GM19395 (cell line): ENCODE results near the gene RYR1.
"Not testable (repeated sequence)": the region's sequence is repeated elsewhere in the genome, so short reads cannot be mapped to it uniquely, and the experiment has no call there.

ENCODE experiments used
- ATAC-seq: cut with Tn5 transposase; IDR thresholded peaks from one replicate; pipeline ENCODE4 v1.9.1; 2021; ENCODE audit warnings: mild to moderate bottlenecking, moderate library complexity; ENCODE audit not compliant: unreplicated experiment

The RYR1 gene

DNA sequence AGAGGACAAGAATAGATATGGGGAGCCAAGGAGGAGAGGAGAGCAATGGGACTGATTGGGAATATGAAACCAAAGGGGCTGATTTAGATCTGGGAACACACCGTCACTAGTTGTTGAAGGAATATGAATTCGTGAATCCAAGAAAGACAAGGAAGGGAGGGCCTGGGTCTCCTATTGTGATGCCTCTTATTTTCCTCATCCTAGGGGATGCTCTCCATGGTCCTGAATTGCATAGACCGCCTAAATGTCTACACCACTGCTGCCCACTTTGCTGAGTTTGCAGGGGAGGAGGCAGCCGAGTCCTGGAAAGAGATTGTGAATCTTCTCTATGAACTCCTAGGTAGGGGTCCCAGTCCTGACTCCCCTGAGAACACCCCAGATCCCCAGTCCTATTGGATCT lies 21.5 kb downstream of the RYR1 start:
- no peak for ATAC-seq

DNA sequence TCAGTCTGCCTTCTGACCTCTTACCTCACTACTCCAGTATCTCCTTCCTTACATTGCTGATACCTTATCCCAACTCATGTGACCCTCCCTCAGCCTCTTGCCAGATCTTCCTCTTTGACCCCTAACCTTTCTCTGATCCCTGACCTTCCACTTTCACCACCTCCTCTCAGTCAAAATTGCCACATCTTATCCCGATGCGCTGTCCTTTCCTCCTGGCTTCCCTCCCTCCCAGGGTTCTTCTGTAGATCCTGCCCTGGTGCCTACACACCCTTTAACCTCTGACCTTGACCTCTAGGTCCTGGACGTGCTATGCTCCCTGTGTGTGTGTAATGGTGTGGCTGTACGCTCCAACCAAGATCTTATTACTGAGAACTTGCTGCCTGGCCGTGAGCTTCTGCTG lies 23.7 kb downstream of the RYR1 start:
- no peak for ATAC-seq

DNA sequence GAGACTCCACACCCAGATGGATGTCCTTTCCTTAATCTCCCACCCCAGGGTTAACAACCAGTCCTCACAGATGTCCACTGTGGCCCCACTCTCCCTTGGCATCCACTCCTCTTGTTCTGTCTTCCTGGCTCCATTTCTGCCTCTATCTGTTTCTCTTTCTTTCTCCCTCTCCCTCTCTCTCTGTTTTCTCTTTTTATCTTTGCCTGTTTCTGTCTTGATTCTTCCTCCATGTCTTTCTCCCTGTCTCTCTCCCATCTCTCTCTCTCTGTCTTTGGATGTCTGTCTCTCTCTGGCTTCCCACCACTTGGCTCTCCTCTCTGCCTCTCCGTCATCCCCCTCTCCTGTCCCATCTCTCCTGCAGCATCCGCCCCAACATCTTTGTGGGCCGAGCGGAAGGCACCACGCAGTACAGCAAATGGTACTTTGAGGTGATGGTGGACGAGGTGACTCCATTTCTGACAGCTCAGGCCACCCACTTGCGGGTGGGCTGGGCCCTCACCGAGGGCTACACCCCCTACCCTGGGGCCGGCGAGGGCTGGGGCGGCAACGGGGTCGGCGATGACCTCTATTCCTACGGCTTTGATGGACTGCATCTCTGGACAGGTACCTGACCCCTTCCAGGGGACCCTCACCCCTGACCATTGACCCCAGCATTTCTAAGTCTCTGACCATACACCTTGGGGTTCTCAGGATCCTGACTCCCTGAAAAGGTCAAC lies 24.4 kb downstream of the RYR1 start:
- ATAC-seq, result no peak

DNA sequence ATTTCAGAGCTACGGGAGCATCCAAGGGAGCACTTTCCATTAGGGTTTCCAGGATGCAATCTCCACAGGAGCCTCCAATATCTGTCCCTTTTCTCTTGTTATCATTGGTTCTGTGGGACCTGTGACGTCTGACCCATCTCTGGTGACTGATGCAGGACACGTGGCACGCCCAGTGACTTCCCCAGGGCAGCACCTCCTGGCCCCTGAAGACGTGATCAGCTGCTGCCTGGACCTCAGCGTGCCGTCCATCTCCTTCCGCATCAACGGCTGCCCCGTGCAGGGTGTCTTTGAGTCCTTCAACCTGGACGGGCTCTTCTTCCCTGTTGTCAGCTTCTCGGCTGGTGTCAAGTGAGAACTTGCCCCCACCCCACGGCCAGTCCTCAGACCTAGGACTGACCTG lies 25.5 kb downstream of the RYR1 start:
- no peak for ATAC-seq

DNA sequence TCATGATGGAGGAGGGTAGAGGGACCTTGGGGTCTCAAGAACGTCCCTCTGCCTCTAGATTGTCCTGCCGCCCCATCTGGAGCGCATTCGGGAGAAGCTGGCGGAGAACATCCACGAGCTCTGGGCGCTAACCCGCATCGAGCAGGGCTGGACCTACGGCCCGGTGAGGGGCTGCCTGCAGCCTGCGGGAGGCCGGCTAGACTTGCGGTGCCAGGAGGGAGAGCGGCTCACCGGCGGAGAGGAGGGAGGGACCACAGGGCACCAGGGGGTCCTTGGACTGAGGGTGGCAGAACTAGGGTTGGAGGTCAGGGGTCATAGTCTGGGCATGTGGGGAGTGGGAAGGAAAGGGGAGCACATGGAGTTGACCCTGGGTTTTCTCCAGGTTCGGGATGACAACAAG lies 29.9 kb downstream of the RYR1 start:
- no peak for ATAC-seq

DNA sequence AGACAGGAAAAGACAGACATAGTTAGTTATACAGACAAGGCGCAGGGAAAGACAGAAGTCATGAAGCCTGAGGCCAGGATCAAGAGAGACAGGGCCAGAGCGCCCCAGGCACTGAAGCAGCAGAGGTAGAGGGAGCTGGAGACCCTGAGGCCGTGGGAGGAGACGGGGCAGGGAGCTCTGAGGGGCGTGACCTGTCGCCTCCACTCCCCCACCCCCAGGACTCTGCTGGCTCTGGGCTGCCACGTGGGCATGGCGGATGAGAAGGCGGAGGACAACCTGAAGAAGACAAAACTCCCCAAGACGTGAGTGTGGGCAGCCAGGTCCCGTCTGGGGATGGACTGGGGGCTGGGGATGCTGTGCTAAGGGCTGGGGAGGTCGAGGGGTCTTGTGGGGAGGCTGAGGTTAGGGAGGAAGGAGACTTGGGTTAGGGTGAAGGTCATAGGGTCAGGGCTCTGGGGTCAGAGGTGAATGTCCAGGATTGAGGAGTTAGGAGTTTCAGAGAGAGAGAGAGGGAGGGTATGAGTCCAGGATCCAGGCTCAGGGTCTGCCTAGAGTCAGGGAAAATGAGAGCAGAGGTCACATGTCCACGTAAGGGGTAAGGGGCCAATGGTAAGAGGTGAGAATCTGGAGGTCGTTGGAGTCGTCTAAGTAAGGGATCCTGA lies 31.1 kb downstream of the RYR1 start:
- no peak for ATAC-seq

DNA sequence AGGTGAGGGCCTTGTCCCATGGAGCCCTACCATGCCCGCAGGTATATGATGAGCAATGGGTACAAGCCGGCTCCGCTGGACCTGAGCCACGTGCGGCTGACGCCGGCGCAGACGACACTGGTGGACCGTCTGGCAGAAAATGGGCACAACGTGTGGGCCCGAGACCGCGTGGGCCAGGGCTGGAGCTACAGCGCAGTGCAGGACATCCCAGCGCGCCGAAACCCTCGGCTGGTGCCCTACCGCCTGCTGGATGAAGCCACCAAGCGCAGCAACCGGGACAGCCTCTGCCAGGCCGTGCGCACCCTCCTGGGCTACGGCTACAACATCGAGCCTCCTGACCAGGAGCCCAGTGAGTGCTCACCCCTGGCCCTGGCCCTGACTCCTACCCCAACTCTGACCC lies 32.6 kb downstream of the RYR1 start:
- no peak for ATAC-seq

DNA sequence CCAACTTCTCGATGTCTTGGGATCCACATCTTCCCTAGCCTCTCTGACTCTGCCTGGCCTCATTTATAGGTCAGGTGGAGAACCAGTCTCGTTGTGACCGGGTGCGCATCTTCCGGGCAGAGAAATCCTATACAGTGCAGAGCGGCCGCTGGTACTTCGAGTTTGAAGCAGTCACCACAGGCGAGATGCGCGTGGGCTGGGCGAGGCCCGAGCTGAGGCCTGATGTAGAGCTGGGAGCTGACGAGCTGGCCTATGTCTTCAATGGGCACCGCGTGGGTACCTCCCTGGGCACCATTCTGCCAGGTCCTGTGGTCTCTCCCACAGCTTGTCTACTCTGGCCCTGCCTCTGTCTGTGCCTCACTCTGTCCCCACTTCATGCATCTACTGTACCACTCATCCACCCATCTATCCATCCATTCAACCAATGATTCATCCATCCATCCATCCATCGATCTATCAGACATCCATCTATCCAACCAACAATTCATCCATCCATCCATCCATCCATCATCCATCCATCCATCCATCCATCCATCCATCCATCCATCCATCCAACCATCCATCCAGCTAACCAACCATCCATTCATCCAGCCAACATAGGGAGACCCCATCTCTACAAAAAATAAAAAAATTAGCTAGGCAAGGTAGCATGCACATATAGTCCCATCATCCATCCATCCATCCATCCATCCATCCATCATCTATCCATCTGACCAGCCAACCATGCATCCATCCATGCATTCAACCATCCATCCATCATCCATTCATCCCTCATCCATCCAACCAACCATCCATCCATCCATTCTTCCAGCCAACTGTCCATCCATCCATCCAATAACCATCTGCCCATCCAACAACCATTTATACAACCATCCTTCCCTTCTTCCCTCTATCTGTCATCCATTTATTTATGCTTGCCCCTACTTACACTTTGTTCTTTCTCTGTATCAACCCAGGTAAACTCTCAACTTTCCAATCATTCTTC lies 34.3 kb downstream of the RYR1 start:
- ATAC-seq, result no peak

DNA sequence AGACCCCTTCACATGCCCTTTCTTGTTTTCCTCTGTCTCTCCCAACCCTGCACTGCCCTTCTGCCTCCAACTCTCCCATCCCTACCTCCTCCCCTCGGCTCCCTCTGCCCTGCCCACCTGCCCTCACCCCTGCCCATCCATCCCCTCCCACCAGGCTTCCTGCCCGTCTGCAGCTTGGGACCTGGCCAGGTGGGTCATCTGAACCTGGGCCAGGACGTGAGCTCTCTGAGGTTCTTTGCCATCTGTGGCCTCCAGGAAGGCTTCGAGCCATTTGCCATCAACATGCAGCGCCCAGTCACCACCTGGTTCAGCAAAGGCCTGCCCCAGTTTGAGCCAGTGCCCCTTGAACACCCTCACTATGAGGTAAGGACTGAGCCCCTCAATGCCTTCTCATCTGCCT lies 35.7 kb downstream of the RYR1 start:
- no peak for ATAC-seq

DNA sequence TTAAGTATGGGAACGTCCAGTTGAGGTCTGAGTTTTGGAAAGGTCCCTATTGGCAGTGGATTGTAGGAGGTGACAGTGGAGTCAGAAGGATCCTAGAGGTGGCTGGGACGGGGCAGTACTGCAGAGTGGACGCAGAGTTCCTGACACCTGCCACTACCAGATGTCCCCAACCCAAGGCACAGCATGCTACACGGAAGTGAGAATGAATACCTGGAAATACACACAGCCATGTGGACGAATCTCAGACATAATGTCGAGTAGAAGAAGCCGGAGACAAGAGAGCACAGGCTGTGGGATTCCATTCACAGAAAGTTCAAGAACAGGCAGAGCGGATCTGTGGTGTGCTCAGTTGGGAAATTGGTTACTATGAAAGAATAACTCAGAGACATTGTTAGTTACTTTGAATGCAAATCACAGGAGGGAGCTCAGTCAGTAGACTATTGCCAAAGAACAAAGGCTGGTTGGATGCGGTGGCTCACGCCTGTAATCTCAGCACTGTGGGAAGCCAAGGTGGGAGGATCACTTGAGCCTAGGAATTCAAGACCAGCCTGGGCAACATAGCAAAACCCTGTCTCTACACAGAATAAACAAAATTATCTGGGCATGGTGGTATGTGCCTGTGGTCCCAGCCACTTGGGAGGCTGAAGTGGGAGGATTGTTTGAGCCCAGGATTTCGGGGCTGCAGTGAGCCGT lies 37.4 kb downstream of the RYR1 start:
- no peak for ATAC-seq

DNA sequence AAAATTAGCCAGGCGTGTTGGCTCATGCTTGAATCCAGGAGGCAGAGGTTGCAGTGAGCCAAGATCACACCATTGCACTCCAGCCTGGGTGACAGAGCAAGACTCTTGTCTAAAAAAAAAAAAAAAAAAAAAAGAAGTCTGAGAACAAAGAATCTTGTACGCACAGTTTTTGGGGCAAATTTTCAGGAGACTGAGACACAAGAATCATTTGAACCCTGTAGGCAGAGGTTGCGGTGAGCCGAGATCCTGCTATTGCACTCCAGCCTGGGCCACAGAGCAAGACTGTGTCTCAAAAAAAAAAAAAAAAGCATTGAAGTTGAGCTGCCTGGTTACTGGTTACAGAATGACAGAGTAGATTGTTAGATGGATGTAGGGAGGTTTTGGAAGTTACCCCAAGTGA lies 39.2 kb downstream of the RYR1 start:
- ATAC-seq, result not testable (repeated sequence)

DNA sequence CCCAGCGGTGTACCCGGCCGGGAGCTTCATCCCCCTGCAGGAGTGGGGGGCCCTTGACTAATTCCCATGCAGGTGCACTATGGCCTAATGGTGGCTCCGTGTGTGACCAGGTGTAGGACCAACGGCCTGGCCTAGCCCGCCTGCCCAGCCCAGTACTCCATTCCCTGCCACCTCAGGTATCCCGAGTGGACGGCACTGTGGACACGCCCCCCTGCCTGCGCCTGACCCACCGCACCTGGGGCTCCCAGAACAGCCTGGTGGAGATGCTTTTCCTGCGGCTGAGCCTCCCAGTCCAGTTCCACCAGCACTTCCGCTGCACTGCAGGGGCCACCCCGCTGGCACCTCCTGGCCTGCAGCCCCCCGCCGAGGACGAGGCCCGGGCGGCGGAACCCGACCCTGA lies 39.7 kb downstream of the RYR1 start:
- ATAC-seq, result no peak

DNA sequence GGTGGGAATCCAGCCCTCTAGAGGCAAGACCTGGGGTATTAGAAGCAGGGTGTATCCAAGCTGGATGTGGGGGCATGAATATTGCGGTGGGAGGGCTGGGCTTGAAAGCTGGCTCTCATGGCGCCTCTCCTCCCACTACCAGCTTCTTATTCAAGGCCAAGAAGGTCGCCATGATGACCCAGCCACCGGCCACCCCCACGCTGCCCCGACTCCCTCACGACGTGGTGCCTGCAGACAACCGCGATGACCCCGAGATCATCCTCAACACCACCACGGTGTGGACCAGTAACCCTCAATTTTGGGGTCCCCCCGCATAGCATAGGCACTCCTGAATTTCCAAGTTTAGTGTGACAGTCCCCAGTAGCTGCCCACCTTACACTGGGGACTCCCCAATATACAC lies 41.7 kb downstream of the RYR1 start:
- no peak for ATAC-seq

DNA sequence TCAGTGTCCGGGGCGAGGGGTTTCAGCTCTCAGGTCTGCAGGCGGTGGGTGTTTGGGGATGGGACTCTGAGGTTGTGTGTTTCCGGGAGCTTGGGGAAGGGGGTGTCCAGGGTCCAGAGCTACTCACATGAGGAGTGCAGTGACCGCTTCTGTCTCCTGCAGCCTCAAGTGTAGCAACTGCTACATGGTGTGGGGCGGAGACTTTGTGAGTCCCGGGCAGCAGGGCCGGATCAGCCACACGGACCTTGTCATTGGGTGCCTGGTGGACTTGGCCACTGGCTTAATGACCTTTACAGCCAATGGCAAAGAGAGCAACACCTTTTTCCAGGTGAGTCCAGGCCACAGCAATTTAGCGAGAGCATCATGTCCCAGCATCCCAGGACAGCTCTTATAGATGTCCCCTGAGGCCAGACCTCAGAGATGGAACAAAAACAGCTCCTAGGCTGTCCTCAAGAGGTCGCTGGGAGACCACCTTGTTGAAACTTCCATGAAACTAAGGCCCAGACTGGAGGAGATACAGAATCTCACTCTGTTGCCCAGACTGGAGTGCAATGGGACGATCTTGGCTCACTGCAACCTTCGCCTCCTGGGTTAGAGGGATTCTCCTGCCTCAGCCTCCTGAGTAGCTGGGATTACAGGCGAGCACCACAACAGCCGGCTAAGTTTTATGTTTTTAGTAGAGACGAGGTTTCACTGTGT lies 44.9 kb downstream of the RYR1 start:
- ATAC-seq, result no peak

DNA sequence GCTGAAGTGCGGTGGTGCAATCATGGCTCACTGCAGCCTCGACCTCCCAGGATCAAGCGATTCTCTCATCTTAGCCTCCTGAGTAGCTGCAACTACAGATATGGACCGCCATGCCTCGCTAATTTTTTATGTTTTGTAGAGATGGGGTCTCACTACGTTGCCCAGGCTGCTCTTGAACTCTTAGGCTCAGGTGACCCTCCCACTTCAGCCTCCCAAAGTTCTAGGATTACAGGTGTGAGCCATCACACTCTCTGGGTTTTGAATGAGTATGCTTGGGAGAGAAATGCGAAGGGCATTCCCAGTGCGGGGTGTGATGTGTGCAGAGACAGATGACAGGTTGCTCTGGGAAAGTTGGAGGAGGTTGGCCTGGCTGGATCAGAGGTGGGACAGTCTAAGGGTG lies 49.0 kb downstream of the RYR1 start:
- no peak for ATAC-seq

DNA sequence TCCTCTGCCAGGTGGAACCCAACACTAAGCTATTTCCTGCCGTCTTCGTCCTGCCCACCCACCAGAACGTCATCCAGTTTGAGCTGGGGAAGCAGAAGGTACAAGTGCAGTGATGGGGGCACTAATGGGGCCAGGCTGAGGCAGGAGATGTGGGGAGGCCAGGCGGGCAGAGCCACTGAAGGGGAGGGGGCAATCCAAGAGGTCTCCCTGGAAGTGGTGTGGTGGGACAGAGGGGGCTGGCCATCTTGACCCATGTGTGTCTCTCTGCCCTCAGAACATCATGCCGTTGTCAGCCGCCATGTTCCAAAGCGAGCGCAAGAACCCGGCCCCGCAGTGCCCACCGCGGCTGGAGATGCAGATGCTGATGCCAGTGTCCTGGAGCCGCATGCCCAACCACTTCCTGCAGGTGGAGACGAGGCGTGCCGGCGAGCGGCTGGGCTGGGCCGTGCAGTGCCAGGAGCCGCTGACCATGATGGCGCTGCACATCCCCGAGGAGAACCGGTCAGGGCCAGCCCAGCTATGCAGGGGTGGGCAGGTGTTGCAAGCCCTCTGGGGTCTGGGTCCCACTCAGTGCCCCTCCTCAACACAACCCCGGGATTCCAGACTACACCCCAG lies 49.6 kb downstream of the RYR1 start:
- no peak for ATAC-seq

DNA sequence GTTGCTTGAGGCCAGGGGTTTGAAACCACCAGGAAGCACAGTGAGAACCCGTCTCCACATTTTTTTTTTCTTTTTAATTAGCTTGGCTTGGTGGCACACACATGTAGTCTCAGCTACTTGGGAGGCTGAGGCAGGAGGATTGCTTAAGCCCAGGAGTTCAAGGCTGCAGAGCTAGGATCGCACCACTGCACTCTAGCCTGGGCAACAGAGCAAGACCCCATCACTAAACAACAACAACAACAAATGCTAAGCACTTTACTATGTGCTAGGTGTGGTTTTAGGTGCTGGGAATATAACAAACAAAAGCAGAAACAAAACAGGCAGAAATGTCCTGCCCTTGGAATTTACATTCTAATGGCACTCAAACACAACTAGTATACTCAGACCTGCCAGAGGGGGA lies 51.3 kb downstream of the RYR1 start:
- no peak for ATAC-seq

DNA sequence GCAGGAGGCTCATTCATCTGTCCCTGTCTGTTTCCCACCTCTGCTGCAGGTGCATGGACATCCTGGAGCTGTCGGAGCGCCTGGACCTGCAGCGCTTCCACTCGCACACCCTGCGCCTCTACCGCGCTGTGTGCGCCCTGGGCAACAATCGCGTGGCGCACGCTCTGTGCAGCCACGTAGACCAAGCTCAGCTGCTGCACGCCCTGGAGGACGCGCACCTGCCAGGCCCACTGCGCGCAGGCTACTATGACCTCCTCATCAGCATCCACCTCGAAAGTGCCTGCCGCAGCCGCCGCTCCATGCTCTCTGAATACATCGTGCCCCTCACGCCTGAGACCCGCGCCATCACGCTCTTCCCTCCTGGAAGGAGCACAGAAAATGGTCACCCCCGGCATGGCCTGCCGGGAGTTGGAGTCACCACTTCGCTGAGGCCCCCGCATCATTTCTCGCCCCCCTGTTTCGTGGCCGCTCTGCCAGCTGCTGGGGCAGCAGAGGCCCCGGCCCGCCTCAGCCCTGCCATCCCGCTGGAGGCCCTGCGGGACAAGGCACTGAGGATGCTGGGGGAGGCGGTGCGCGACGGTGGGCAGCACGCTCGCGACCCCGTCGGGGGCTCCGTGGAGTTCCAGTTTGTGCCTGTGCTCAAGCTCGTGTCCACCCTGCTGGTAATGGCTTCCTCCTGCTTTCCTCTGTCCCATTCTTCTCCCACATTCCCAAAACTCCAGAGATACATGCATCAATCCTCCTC lies 52.2 kb downstream of the RYR1 start:
- ATAC-seq, result no peak

DNA sequence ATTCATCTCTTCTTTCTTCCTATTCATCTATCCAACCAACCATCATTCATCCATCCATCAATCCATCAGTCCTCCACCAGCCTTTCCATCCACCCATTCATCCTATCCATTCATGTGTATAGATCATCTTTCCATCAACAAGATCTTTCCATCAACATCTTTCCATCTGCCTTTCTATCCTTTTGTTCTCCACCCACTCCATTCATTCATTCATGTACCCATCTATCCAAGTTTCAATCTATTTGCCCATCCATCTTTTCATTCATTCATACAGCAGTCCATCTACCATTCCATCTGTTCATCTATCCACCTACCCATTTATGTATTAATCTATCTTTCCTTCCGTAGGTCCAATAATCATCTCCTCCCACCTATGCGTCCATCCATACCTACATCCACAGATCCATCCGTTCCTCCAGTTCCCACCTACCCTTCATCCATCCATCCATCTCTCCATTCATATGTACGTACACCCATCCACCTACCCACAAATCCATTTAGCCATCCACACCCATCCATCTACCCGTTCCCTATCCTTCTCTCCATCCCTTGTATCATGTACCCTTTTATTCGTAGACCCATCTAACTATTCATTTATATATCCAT lies 53.3 kb downstream of the RYR1 start:
- ATAC-seq, result no peak
